Uterus (tissue), 2 donors: ENCODE results near the gene SLC25A28.

Source experiments
- CTCF ChIP-seq, 4 experiments: fragments of 200-600 bp in 2 of 4; fragments of 450-650 bp in 2 of 4; sonication (generic) in 2 of 4; IDR thresholded peaks; one replicate each; pipeline ENCODE4 v1.5.1; 2016 to 2019; ENCODE audit warnings: antibody characterized with exemption in 4 of 4, mild to moderate bottlenecking in 2 of 4, moderate library complexity in 1 of 4
- POLR2A ChIP-seq, 2 donors: fragments of 450-650 bp; IDR thresholded peaks; one replicate each; pipeline ENCODE4 v1.6.1; 2016; ENCODE audit warnings: antibody characterized with exemption in 2 of 2, mild to moderate bottlenecking in 1 of 2, moderate library complexity in 1 of 2

GRCh38 chr10:99623919-99624318 is 3.7 kb upstream of the SLC25A28 start:
- TF ChIP-seq CTCF (IDR thresholded peaks at IDR 0.05) (no peak), POLR2A (IDR thresholded peaks at IDR 0.05) (no peak)
